Measurements from ENCODE around the gene TTBK2. TPM values are rescaled to one million over a fixed set of nuclear protein-coding genes. Genes with fewer than 3 reads are reported as not detected.

Gene TTBK2
- total RNA-seq, 4 donors from 2014 or later, result 7.9 to 78.2 (median 18.2) TPM

DNA sequence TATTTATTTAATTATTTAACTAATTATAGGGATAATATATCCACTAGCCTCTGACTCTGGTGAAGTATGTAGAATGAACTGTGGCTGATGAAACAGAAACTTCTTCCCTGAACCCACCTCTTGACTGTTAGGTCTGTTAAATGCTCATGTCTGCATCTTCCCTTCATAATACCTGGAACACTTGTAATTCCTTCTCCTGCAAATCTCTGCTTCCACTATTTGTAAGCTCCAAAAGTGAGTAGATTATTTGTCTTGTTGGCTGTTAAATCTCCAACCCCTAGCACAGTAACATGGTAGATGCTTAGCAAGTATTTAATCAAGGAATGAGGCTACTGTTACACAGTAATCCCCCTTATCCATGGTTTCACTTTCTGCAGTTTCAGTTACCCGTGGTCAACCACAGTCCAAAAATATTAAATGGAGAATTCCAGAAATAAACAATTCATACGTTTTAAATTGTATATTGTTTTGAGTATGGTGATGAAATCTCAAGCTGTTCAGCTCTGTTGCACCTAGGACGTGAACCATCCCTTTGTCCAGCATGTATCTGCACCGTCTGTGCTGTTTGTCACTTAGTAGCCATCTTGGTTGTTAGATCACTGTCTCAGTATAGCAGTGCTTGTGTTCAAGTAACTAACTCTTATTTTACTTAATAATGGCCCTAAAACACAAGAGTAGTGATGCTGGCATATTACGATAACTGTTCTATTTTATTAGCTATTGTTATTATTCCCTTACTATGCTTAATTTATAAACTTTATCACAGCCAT, 5.7 kb downstream of the TTBK2 start:
- no peaks in the 10 kb centered on the region for H3K27me3 ChIP-seq
- intact Hi-C loops (cut with DNase I; ENCODE audit: low total_unique reads), result no loop called here
- WGBS, 2 donors (ENCODE audit: low coverage in 1 of 2), result 67 to 72% methylated on average over 3 to 5 of the region's 5 CpGs
- H3K36me3 ChIP-seq, result no peaks in the 10 kb centered on the region
- no peak overlapping the region for H3K4me3 ChIP-seq
- no peak for TF ChIP-seq EP300 (IDR thresholded peaks at IDR 0.05; ENCODE audit: low read depth)
- no peak for TF ChIP-seq POLR2AphosphoS5 (IDR thresholded peaks at IDR 0.05)
- TF ChIP-seq POLR2A (IDR thresholded peaks at IDR 0.05), result no peak
- TF ChIP-seq, protein P1, sequence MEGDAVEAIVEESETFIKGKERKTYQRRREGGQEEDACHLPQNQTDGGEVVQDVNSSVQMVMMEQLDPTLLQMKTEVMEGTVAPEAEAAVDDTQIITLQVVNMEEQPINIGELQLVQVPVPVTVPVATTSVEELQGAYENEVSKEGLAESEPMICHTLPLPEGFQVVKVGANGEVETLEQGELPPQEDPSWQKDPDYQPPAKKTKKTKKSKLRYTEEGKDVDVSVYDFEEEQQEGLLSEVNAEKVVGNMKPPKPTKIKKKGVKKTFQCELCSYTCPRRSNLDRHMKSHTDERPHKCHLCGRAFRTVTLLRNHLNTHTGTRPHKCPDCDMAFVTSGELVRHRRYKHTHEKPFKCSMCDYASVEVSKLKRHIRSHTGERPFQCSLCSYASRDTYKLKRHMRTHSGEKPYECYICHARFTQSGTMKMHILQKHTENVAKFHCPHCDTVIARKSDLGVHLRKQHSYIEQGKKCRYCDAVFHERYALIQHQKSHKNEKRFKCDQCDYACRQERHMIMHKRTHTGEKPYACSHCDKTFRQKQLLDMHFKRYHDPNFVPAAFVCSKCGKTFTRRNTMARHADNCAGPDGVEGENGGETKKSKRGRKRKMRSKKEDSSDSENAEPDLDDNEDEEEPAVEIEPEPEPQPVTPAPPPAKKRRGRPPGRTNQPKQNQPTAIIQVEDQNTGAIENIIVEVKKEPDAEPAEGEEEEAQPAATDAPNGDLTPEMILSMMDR (IDR thresholded peaks at IDR 0.05), result no peak
- H3K9me3 ChIP-seq, result no peaks in the 10 kb centered on the region
- H3K27ac ChIP-seq, result no peak overlapping the region
- no peak for DNase-seq
- in situ Hi-C loops (cut with MboI; ENCODE audit: low pct_ligation_motif_present in 1 of 4, low pct_unique_long_range_greater_than_20kb in 1 of 4, low sequenced_read_pairs in 3 of 4), result loop anchor here in 1 of 4 donors (25.0 kb wide), 1 partner anchor 178 kb away; the partner anchor contains the start of gene CDAN1
- peaks cover 6 to 16% (median 6%) of the 10 kb centered on the region in 4 donors for H3K4me1 ChIP-seq

DNA sequence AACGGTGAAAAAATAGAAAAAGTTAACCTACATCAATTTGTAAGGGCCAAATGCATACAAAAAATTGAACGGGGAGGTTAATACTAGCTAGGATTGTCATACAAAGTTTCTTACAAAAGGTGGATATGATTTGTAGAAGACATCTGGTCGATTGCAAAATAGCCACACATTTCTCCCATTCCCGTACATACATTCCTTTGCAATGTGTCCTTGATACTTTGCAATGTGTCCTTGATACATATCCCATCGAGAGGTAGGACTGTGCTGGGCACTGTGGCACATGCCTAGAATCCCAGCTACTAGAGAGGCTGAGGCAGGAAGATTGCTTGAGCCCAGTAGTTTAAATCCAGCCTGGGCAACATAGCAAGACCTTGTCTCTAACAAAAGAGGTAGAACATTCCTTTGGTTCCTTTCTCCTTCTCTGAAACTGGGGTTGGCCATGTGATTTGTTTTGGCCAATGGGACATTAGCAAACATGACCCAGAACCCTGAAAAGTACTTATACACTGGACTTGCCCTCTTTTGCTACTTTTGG, 9.5 kb downstream of the TTBK2 start:
- DNase-seq, result no peak
- WGBS, 2 donors (ENCODE audit: low coverage in 1 of 2), result 95 to 98% methylated on average over 5 of the region's 5 CpGs
- Histone ChIP-seq H3K36me3 (no peaks in the 10 kb centered on the region), H3K9me3 (no peaks in the 10 kb centered on the region), H3K4me3 (no peak overlapping the region), H3K27ac (no peak overlapping the region), H3K27me3 (no peaks in the 10 kb centered on the region), H3K4me1 (peaks cover 0 to 3% (median 0%) of the 10 kb centered on the region in 4 donors)
- in situ Hi-C loops (cut with MboI; ENCODE audit: low pct_ligation_motif_present in 1 of 4, low pct_unique_long_range_greater_than_20kb in 1 of 4, low sequenced_read_pairs in 3 of 4), result loop anchor here in 1 of 4 donors (25.0 kb wide), 1 partner anchor 174 kb away; the partner anchor contains the start of gene CDAN1
- TF ChIP-seq EP300 (IDR thresholded peaks at IDR 0.05; ENCODE audit: low read depth), result no peak
- TF ChIP-seq POLR2AphosphoS5 (IDR thresholded peaks at IDR 0.05), result no peak
- no peak for TF ChIP-seq POLR2A (IDR thresholded peaks at IDR 0.05)
- TF ChIP-seq, protein P1 (IDR thresholded peaks at IDR 0.05), result no peak
- intact Hi-C loops (cut with DNase I; ENCODE audit: low total_unique reads), result no loop called here

DNA sequence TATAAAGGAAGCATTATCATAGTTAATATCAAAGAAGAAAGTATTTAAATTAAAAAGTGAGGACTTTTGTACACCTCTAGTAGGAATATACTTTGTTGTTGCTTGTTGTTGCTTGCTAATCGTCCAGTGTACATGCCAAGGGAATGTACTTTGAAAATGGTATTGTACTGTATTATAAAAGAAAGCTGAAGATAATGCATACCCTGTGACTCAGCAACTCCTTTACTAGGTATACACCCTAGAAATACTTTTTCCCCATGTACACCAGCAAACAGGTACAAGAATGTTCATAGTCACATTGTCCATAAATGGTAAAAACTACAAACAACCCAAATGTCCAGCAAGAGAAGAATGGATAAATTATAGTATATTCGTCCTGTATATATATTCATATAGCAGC, 12.0 kb downstream of the TTBK2 start:
- in situ Hi-C loops (cut with MboI; ENCODE audit: low pct_ligation_motif_present in 1 of 4, low pct_unique_long_range_greater_than_20kb in 1 of 4, low sequenced_read_pairs in 3 of 4) (loop anchor here in 1 of 4 donors (25.0 kb wide), 1 partner anchor 171 kb away; the partner anchor contains the start of gene CDAN1), intact Hi-C loops (cut with DNase I; ENCODE audit: low total_unique reads) (no loop called here)
- Histone ChIP-seq H3K27ac (no peak overlapping the region), H3K36me3 (no peaks in the 10 kb centered on the region), H3K4me3 (no peak overlapping the region), H3K4me1 (peaks cover 0 to 2% (median under 1%) of the 10 kb centered on the region in 4 donors), H3K9me3 (no peaks in the 10 kb centered on the region), H3K27me3 (no peaks in the 10 kb centered on the region)
- 83 to 92% methylated on average over 2 of the region's 2 CpGs for WGBS, 2 donors (ENCODE audit: low coverage in 1 of 2)
- TF ChIP-seq EP300 (IDR thresholded peaks at IDR 0.05; ENCODE audit: low read depth), result no peak
- TF ChIP-seq POLR2A (IDR thresholded peaks at IDR 0.05), result no peak
- TF ChIP-seq, protein P1 (IDR thresholded peaks at IDR 0.05), result no peak
- no peak for TF ChIP-seq POLR2AphosphoS5 (IDR thresholded peaks at IDR 0.05)
- DNase-seq, result no peak

All from transverse colon (tissue), 4 donors.